Left cardiac atrium (tissue), 4 donors: ENCODE data around the gene CXorf66. TPM values are rescaled to one million over a fixed set of nuclear protein-coding genes. Genes with fewer than 3 reads are reported as not detected.
"Not testable (repeated sequence)": the region's sequence is repeated elsewhere in the genome, so short reads cannot be mapped to it uniquely, and the experiment has no call there.

Source experiments
- ATAC-seq, 2 donors: fragments of 200-7000 bp; cut with Tn5 transposase; one replicate each; pipeline ENCODE4 v1.9.1; 2020; ENCODE audit warnings: mild to moderate bottlenecking in 2 of 2, moderate library complexity in 2 of 2
- DNase-seq: peaks from one replicate; pipeline ENCODE4 v3.0.0-alpha.2; 2020
- intact Hi-C, 2 donors: fragments of 100-400 bp; cut with DNase I; formaldehyde crosslinking; loops; one replicate each; pipeline versions ENCODE4 v1.14.1 to v1.15.1; 2022 to 2023
- microRNA-seq, 2 donors: library from miRNA; unstranded; fragments of <30 nt; microRNA quantifications; one replicate each; pipeline ENCODE4 v1.2.0, GENCODE V29; 2020
- total RNA-seq, 2 donors: library from RNA; stranded (reverse); fragmentation: NEBNext Ultra II Directional; extraction: Animal tissue kit (Norgen Biotek cat#: 25700); gene quantifications; one replicate each; pipeline ENCODE4 v1.2.1, GENCODE V29; 2021
- donor health status: DM: no; HTN: yes; CAD: no.
- donor health status: DM: no; HTN: yes; CAD: no; lungs with severe emphysema.
- donor health status: DM: yes; HTN: yes; CAD: no.
- donor health status: Dilated cardiomyopathy.

Gene CXorf66
- total RNA-seq, 2 donors from 2014 or later: not detected

DNA sequence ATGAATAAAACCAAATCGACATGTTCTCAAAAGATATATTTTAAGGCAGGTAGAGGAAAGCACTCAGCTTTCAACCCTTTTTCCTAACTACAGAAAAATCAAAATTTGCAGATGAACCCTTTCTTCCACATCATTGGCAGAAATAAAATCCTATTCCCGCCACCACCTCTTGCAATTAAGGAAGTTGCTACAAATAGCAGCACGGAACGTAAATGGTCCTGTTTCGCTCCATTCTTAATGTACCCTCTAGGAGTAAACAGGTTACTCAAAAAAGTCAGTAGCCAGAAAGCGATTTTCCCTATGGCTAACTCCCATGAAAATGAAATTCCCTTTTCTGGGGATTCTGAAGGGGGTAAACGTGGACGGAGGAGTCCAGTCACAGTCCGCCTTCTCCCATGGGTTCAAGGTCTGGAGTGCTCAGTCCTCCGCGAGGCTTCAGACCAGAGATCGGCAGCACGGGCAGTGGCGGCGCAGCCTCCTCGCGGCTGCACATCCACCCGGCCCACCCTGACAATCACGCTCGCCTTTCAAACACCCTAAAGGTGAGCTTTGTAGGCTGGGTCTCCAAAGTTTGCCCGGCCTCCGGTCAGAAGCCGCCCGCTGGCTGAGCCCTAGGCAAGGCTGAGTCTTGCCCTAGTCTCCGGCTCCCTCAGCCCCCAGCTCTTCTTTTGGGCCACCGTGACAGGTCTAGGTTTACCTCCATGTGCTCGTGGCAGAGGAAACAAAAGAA lies 34.2 kb downstream of the CXorf66 start:
- ATAC-seq: peak in 1 of 2 donors; percentile 3
- intact Hi-C loops: no loop called here
- peak; percentile 27 for DNase-seq

DNA sequence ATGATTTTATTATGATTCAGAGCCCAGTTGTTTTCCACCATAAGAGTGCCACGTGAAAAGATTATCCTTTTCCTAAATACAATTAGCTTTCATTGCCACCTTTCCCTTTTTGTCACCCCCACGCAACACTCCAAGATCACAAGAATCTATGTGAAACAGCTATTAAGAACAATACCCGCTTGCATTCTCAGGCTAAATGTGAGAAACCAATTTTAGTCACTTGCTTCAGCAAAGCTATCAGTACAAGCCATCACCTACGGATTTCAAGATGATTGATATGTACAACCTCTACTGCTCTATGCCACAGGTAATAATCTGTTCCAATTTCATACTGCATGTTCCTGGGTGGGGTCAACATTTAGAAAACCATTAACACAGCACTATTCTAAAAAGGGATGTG lies 34.9 kb downstream of the CXorf66 start:
- intact Hi-C loops: no loop called here
- no peak for DNase-seq
- ATAC-seq: no peak

DNA sequence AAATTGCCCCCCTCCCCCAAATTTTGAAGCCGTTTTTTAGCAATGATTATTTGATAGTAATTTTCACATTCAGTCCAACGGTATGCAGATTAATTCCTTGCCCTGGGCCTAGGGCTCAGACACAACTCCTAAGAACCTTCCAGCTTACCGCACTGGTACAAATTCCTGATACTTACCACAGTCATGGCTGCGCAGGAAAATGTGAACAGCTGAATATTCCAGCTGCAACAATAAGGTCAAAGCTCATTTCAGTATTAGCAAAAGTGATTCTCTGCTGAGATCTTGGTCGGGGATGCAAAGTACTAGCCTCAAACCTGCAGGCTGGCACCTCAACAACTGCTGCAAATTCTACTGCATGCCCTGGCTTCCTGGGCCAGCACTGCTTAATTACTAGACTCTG lies 35.4 kb downstream of the CXorf66 start:
- DNase-seq (no peak), ATAC-seq (no peak)
- intact Hi-C loops: no loop called here

DNA sequence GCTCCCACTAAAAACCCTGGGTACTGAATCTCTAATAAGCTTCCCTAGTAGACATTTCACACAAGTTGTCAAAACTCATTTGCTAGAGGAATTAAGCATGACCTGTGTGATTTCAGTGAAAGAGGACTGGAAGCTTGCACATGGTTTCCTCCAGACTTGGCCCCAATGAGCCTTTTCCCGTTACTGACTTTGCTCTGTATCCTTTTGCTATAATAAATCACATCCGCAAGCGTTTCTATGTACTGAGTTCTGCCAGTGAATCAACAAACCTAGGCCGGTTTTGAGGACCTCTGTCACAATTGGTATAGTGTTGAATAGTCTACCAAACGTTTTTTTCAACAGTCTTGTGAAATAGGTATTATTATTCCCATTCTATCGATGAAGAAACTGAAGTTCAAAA lies 40.6 kb downstream of the CXorf66 start:
- no peak for DNase-seq
- ATAC-seq: no peak
- intact Hi-C loops: no loop called here

DNA sequence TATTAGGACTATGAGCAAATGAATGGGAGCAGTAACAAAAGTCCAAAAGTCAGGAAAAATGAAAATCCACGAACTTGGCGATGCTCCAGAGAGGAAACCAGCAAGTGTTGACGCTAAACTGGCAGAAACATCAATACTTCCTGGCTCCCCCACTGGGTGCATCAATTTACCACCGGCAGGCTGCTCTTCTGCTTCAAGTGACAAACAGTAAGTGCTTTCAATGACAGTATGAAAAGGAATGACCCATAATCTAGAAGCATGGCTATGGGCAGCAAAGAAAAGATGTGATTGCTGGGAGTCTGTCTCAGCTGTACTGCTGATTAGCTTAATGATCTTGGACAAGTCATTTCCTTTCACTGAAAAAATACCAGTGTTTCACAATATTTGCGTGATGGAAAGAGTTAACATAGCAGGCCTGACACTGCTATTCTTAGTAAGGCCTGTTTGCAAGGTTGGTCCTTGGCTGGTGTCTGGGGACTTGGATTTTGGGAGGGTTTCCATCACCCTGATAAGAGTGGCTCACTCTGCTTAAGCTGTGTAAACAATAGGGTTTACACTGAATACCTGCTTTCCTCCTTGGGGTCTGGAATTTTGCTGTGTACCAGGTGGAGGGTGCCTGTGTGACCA lies 41.1 kb downstream of the CXorf66 start:
- no peak for DNase-seq
- no peak for ATAC-seq
- intact Hi-C loops: no loop called here

DNA sequence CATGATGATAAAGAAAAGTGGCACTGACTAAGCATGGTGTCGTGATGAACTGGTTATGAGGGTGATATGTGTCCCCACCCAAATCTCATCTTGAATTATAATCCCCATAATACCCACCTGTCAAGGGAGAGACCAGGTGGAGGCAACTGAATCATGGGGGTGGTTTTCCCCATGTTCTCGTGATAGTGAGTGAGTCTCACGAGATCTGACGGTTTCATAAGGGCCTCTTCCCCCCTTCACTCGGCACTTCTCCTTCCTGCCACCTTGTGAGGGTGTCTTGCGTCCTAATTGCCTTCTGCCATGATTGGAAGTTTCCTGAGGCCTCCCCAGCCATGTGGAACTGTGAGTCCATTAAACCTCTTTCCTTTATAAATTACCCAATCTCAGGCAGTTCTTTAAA lies 44.2 kb downstream of the CXorf66 start:
- intact Hi-C loops, ATAC-seq, DNase-seq: not testable (repeated sequence)

DNA sequence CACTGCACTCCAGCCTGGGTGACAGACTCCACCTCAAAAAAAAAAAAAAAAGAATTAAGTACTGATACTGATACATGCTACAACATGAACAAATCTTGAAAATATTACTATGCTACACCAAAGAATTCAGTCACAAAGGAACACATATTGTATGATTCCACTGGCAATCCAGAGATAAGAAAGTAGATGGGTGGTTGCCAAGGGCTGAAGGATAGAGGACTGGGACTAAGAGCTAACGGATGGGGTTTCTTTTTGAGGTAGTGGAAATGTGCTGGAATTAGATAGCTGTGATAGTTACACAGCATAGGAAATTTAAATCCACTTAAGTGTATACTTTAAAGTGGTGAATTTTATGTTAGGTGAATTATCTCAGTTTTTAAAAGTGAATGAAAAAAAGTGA lies 45.0 kb downstream of the CXorf66 start:
- ATAC-seq (no peak), DNase-seq (no peak)
- intact Hi-C loops: no loop called here

DNA sequence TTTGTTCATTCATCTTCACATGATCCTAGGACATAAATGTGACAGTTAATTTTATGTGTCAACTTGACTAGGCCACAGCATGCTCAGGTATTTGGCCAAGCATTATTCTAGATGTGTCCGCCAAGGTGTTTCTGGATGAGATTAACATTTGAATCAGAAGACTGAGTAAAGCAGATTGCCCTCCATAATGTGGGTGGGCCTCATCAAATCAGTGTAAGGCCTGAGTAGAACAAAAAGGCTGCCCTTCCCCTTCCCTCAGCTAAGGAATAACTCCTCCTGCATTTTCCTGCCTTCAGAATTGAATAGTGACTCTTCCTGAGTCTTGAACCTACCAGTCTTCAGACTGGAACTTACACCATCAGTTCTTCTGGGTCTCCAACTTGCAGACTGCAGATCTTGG lies 50.9 kb downstream of the CXorf66 start:
- intact Hi-C loops: no loop called here
- DNase-seq: no peak
- ATAC-seq: no peak

DNA sequence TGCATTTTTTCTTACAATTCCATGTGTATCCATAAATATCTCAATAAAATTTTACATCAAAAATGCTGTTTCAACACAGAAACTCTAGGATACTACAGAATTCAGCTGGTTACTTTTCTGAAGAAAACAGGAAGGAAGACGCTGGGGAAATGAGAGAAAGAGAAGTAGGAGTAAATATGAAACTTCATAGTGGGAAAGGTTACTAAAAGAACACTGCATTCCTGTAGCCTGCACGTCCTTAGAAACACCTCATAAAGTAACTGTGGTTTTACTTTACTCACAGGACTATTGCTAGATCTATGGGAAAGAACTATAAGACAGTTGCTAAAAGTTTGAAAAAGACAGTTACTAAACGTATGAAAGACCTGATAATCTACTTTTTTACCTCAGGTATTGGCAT lies 55.6 kb downstream of the CXorf66 start:
- DNase-seq (no peak), ATAC-seq (no peak)
- intact Hi-C loops: no loop called here

DNA sequence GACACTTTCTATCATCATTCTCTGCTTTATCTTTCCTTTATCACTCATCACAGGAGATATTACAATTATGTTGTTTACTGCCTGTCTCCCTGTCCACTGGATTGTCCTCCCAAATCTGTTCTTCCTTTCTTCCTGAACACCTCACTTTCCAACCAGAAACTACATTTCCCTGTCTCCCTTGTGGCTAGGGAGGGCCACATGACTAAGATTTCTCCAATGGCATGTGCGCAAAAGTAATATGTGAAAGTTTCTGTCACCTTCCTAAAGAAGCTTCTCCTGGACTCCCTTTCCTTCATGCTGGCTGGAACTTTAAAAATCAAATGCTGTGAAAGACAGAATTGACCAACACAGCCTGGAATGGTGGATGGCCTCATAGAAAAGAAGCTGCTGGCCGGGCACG lies 58.2 kb downstream of the CXorf66 start:
- intact Hi-C loops: no loop called here
- DNase-seq (no peak), ATAC-seq (no peak)

DNA sequence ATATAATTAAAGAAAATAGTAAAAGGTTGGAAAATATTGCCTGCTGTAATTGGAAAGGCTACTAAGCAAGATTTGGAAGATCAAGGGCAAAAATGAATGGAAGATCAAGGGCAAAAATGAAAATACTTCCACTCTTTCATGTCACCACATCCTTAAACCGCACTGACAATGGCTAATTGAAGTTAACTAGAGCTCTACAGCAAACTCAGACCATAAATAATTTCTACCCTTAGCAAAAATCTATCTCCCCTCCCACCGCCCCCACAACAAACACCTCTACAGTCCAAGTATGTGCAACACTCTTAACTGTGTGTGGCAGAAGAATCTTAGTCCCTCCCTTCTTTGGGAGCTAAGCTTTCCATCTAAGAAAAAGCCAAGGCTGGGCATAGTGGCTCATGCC lies 59.6 kb downstream of the CXorf66 start:
- no peak for DNase-seq
- intact Hi-C loops: no loop called here
- no peak for ATAC-seq

Small RNA genes within 50 kb of the gene (microRNA-seq; reads per million reads assigned to microRNA genes)
- 71.1 to 96.1 reads per million in 2 donors for gene MIR505

Other genes with a start within 250 kb of the CXorf66 start
- gene ATP11C, start 32.5 kb downstream of the CXorf66 start, total RNA-seq: 10 to 100 TPM in 1 of 2 donors, 1 to 10 TPM in 1; 7.2 to 10.9 TPM